Neural cell (in vitro differentiated cells): ENCODE measurements around the gene RAX. TPM values are rescaled to one million over a fixed set of nuclear protein-coding genes. Genes with fewer than 3 reads are reported as not detected.

Experiments used
- H2AFZ ChIP-seq: fragments of 200-600, 300-800 bp; sonication (generic), shearing (Covaris generic); 2 replicates; pipeline ENCODE4 v1.6.0; 2014; ENCODE audit warnings: low read depth, mild to moderate bottlenecking, antibody characterized with exemption, low read length, moderate library complexity
- H3F3A ChIP-seq: fragments of 200-600 bp; shearing (Covaris generic); 2 replicates; pipeline ENCODE4 v1.6.1; 2016; ENCODE audit warnings: mild to moderate bottlenecking, moderate library complexity, mixed read lengths, antibody characterized with exemption, low read length; ENCODE audit not compliant: insufficient read depth, poor library complexity, severe bottlenecking
- H3K27ac ChIP-seq: fragments of 200-600, 300-800 bp; sonication (generic), shearing (Covaris generic); 2 replicates; pipeline ENCODE4 v1.5.1; 2014; ENCODE audit warnings: mild to moderate bottlenecking, low read length, moderate library complexity
- H3K27me3 ChIP-seq: fragments of 300-800, 200-600 bp; sonication (generic), shearing (Covaris generic); 2 replicates; pipeline ENCODE4 v1.6.0; 2014; ENCODE audit warnings: mild to moderate bottlenecking, low read depth, low read length, moderate library complexity; ENCODE audit not compliant: insufficient read depth
- H3K36me3 ChIP-seq: fragments of 300-800, 200-600 bp; sonication (generic), shearing (Covaris generic); 2 replicates; pipeline ENCODE4 v1.5.1; 2014; ENCODE audit warnings: mild to moderate bottlenecking, antibody characterized with exemption, low read length, moderate library complexity; ENCODE audit not compliant: insufficient read depth
- H3K4me2 ChIP-seq: fragments of 300-800, 200-600 bp; sonication (generic), shearing (Covaris generic); 2 replicates; pipeline ENCODE4 v1.6.0; 2014; ENCODE audit warnings: mild to moderate bottlenecking, low read length
- H3K4me3 ChIP-seq: fragments of 300-800, 200-600 bp; sonication (generic), shearing (Covaris generic); 2 replicates; pipeline ENCODE4 v1.5.1; 2014; ENCODE audit warnings: mild to moderate bottlenecking, low read length, moderate library complexity
- H3K79me2 ChIP-seq: fragments of 200-600 bp; shearing (Covaris generic); replicated peaks from 2 replicates; pipeline ENCODE4 v1.6.0; 2014; ENCODE audit warnings: mild to moderate bottlenecking, low read length, moderate library complexity; ENCODE audit not compliant: insufficient read depth
- H3K9ac ChIP-seq: fragments of 300-800, 200-600 bp; sonication (generic), shearing (Covaris generic); 2 replicates; pipeline ENCODE4 v1.6.1; 2016; ENCODE audit warnings: mild to moderate bottlenecking, low read length, mixed read lengths
- H3K9me2 ChIP-seq: fragments of 200-600 bp; shearing (Covaris generic); 2 replicates; pipeline ENCODE4 v1.6.1; 2016; ENCODE audit warnings: mild to moderate bottlenecking, low read length, mixed read lengths; ENCODE audit not compliant: insufficient read depth
- H3K9me3 ChIP-seq: fragments of 200-600, 300-800 bp; sonication (generic), shearing (Covaris generic); 2 replicates; pipeline ENCODE4 v1.6.1; 2016; ENCODE audit warnings: mild to moderate bottlenecking, mixed run types, low read length, moderate library complexity, mixed read lengths
- H4K20me1 ChIP-seq: fragments of 200-600 bp; shearing (Covaris generic); 2 replicates; pipeline ENCODE4 v1.6.1; 2016; ENCODE audit warnings: mild to moderate bottlenecking, mixed run types; ENCODE audit not compliant: insufficient read depth
- CTCF ChIP-seq: fragments of 450-650 bp; IDR thresholded peaks from 2 replicates; pipeline ENCODE4 v1.5.1; 2014; ENCODE audit warnings: antibody characterized with exemption, mild to moderate bottlenecking, moderate library complexity; ENCODE audit not compliant: poor library complexity, severe bottlenecking
- EP300 ChIP-seq: fragments of 450-650 bp; conservative IDR thresholded peaks from 2 replicates; pipeline ENCODE4 v1.6.1; 2014; ENCODE audit warnings: antibody characterized with exemption, mild to moderate bottlenecking, moderate library complexity; ENCODE audit not compliant: poor library complexity, severe bottlenecking
- EZH2 ChIP-seq: fragments of 200-600, 300-800 bp; shearing (Covaris generic), sonication (generic); IDR thresholded peaks from 2 replicates; pipeline ENCODE4 v1.6.1; 2014; ENCODE audit warnings: antibody characterized with exemption, low read length, borderline replicate concordance, mild to moderate bottlenecking; ENCODE audit not compliant: insufficient read depth, poor library complexity, severe bottlenecking
- MXI1 ChIP-seq: fragments of 450-650 bp; conservative IDR thresholded peaks from 2 replicates; pipeline ENCODE4 v1.6.1; 2014; ENCODE audit warnings: antibody characterized with exemption, mild to moderate bottlenecking; ENCODE audit not compliant: poor library complexity, severe bottlenecking
- POLR2AphosphoS5 ChIP-seq: IDR thresholded peaks from 2 replicates; pipeline ENCODE4 v1.6.1; 2012
- RAD21 ChIP-seq: fragments of 450-650 bp; conservative IDR thresholded peaks from 2 replicates; pipeline ENCODE4 v1.6.1; 2014; ENCODE audit warnings: antibody characterized with exemption, mild to moderate bottlenecking, moderate library complexity
- REST ChIP-seq: IDR thresholded peaks from 2 replicates; pipeline ENCODE4 v1.6.1; 2012; ENCODE audit warnings: borderline replicate concordance
- SMC3 ChIP-seq: fragments of 450-650 bp; conservative IDR thresholded peaks from 2 replicates; pipeline ENCODE4 v1.6.1; 2014; ENCODE audit warnings: antibody characterized with exemption, mild to moderate bottlenecking, moderate library complexity; ENCODE audit not compliant: poor library complexity
- TAF1 ChIP-seq: IDR thresholded peaks from 2 replicates; pipeline ENCODE4 v1.6.1; 2012; ENCODE audit warnings: low read depth
- polyA plus RNA-seq: library from polyadenylated mRNA; depleted of rRNA; stranded (reverse); fragments of >200 nt; gene quantifications from 2 replicates; pipeline ENCODE4 v1.2.3, GENCODE V29; 2014

Gene RAX
- polyA plus RNA-seq, 1 donor from 2014 or later: not detected

GRCh38 chr18:59276047-59276446 is 2.8 kb upstream of the RAX start:
- H3K36me3 ChIP-seq: no peaks in the 10 kb centered on the region
- no peak overlapping the region for H3K4me3 ChIP-seq

GRCh38 chr18:59275406-59275949 is 2.2 kb upstream of the RAX start:
- Histone ChIP-seq H3K79me2 (no peaks in the 10 kb centered on the region), H3K4me2 (no peak overlapping the region), H3K4me3 (no peak overlapping the region), H3K9me3 (no peaks in the 10 kb centered on the region), H3K27ac (no peak overlapping the region), H2AFZ (no peak overlapping the region), H4K20me1 (no peaks in the 10 kb centered on the region), H3K36me3 (no peaks in the 10 kb centered on the region), H3K9ac (no peak overlapping the region), H3F3A (no peaks in the 10 kb centered on the region), H3K9me2 (no peaks in the 10 kb centered on the region), H3K27me3 (peaks cover 94% of the 10 kb centered on the region)
- TF ChIP-seq EZH2: no peak
- no peak for TF ChIP-seq TAF1
- no peak for TF ChIP-seq POLR2AphosphoS5
- TF ChIP-seq SMC3: no peak
- TF ChIP-seq CTCF: no peak
- TF ChIP-seq RAD21: no peak

More at GRCh38 chr18:59276047-59276446, 2.8 kb upstream of the RAX start:
- Histone ChIP-seq H4K20me1 (no peaks in the 10 kb centered on the region), H3K9me3 (no peaks in the 10 kb centered on the region), H2AFZ (no peak overlapping the region), H3F3A (no peaks in the 10 kb centered on the region), H3K4me2 (no peak overlapping the region), H3K9me2 (no peaks in the 10 kb centered on the region), H3K27ac (no peak overlapping the region), H3K27me3 (peaks cover 93% of the 10 kb centered on the region), H3K79me2 (no peaks in the 10 kb centered on the region), H3K9ac (no peak overlapping the region)
- no peak for TF ChIP-seq POLR2AphosphoS5
- no peak for TF ChIP-seq EP300
- no peak for TF ChIP-seq TAF1
- no peak for TF ChIP-seq EZH2
- no peak for TF ChIP-seq CTCF
- TF ChIP-seq SMC3: no peak
- TF ChIP-seq REST: no peak
- no peak for TF ChIP-seq RAD21
- no peak for TF ChIP-seq MXI1
